WTC11 (cell line): ENCODE measurements around the gene CRKL. TPM values are rescaled to one million over a fixed set of nuclear protein-coding genes. Genes with fewer than 3 reads are reported as not detected.

Experiments used
- ATAC-seq: fragments of 200-7000 bp; cut with Tn5 transposase; 2 replicates; pipeline ENCODE4 v1.10.0; 2021; ENCODE audit warnings: mild to moderate bottlenecking, moderate library complexity
- CTCF ChIA-PET: fragments of 300-600 bp; sonication (Branson Sonifier 250); formaldehyde crosslinking; loops from one replicate; lab custom pipeline; 2021; ENCODE audit warnings: antibody characterized with exemption; lab: Charles Lee
- POLR2A ChIA-PET: fragments of 350-600 bp; sonication (Branson Sonifier 250); formaldehyde crosslinking; loops from one replicate; lab custom pipeline; 2021; ENCODE audit warnings: antibody characterized with exemption; lab: Charles Lee
- DNase-seq: peaks from one replicate; pipeline ENCODE4 v3.0.0; 2021; ENCODE audit warnings: low spot score
- H3K27ac Mint-ChIP-seq: 2 replicates; pipeline ENCODE4 v1.8.0; 2021; ENCODE audit warnings: mixed read lengths
- H3K27me3 Mint-ChIP-seq: 2 replicates; pipeline ENCODE4 v1.8.0; 2021; ENCODE audit warnings: low read depth, mild to moderate bottlenecking, moderate library complexity, mixed read lengths
- H3K36me3 Mint-ChIP-seq: 2 replicates; pipeline ENCODE4 v1.8.0; 2021; ENCODE audit warnings: mixed read lengths
- H3K4me1 Mint-ChIP-seq: 2 replicates; pipeline ENCODE4 v1.8.0; 2022; ENCODE audit warnings: mixed read lengths
- H3K4me3 Mint-ChIP-seq: 2 replicates; pipeline ENCODE4 v1.8.0; 2021; ENCODE audit warnings: mild to moderate bottlenecking, moderate library complexity, mixed read lengths
- H3K9me3 Mint-ChIP-seq: 2 replicates; pipeline ENCODE4 v1.8.0; 2021; ENCODE audit warnings: mixed read lengths
- ATF1 ChIP-seq: sonication (generic); formaldehyde crosslinking; IDR thresholded peaks from 2 replicates; pipeline ENCODE4 v1.8.1; 2023; ENCODE audit warnings: mild to moderate bottlenecking, moderate library complexity, missing genetic modification reagents
- EMX1 ChIP-seq: fragments of 250-450 bp; sonication (Bioruptor Pico); IDR thresholded peaks from 2 replicates; pipeline ENCODE4 v1.8.0; 2021; ENCODE audit warnings: mild to moderate bottlenecking
- FOXK1 ChIP-seq: sonication (generic); formaldehyde crosslinking; IDR thresholded peaks from 2 replicates; pipeline ENCODE4 v1.8.0; 2022; ENCODE audit warnings: mild to moderate bottlenecking, moderate library complexity, missing genetic modification reagents
- FOXP1 ChIP-seq: sonication (generic); formaldehyde crosslinking; IDR thresholded peaks from 2 replicates; pipeline ENCODE4 v1.8.0; 2022; ENCODE audit warnings: missing genetic modification reagents, mild to moderate bottlenecking, moderate library complexity, borderline replicate concordance
- GABPB1 ChIP-seq: sonication (generic); formaldehyde crosslinking; IDR thresholded peaks from 2 replicates; pipeline ENCODE4 v1.8.1; 2023; ENCODE audit warnings: mild to moderate bottlenecking, missing genetic modification reagents
- HMGXB4 ChIP-seq: sonication (generic); formaldehyde crosslinking; IDR thresholded peaks from 2 replicates; pipeline ENCODE4 v1.8.1; 2023; ENCODE audit warnings: mild to moderate bottlenecking, moderate library complexity, missing genetic modification reagents
- JUN ChIP-seq: sonication (generic); formaldehyde crosslinking; IDR thresholded peaks from 2 replicates; pipeline ENCODE4 v1.8.0; 2023; ENCODE audit warnings: mild to moderate bottlenecking, missing genetic modification reagents
- KAT7 ChIP-seq: sonication (generic); formaldehyde crosslinking; IDR thresholded peaks from 2 replicates; pipeline ENCODE4 v1.8.1; 2023; ENCODE audit warnings: missing genetic modification reagents, mild to moderate bottlenecking, borderline replicate concordance
- NR3C1 ChIP-seq: sonication (generic); formaldehyde crosslinking; conservative IDR thresholded peaks from 2 replicates; pipeline ENCODE4 v1.8.1; 2023; ENCODE audit warnings: low read depth, mild to moderate bottlenecking, missing genetic modification reagents
- RELA ChIP-seq: sonication (generic); formaldehyde crosslinking; IDR thresholded peaks from 2 replicates; pipeline ENCODE4 v1.8.1; 2022; ENCODE audit warnings: missing genetic modification reagents, mild to moderate bottlenecking, borderline replicate concordance
- TEAD4 ChIP-seq: sonication (generic); formaldehyde crosslinking; IDR thresholded peaks from 2 replicates; pipeline ENCODE4 v1.8.0; 2022; ENCODE audit warnings: mild to moderate bottlenecking, missing genetic modification reagents
- ZNF121 ChIP-seq: sonication (generic); formaldehyde crosslinking; IDR thresholded peaks from 2 replicates; pipeline ENCODE4 v1.8.0; 2023; ENCODE audit warnings: missing genetic modification reagents
- ZNF138 ChIP-seq: sonication (generic); formaldehyde crosslinking; conservative IDR thresholded peaks from 2 replicates; pipeline ENCODE4 v1.8.1; 2022; ENCODE audit warnings: mild to moderate bottlenecking, moderate library complexity, missing genetic modification reagents
- ZNF317 ChIP-seq: sonication (generic); formaldehyde crosslinking; IDR thresholded peaks from 2 replicates; pipeline ENCODE4 v1.8.1; 2023; ENCODE audit warnings: low read depth, mild to moderate bottlenecking, moderate library complexity, missing genetic modification reagents, borderline replicate concordance
- ZNF671 ChIP-seq: fragments of 250-450 bp; sonication (Bioruptor Pico); IDR thresholded peaks from 2 replicates; pipeline ENCODE4 v1.8.0; 2021; ENCODE audit warnings: mild to moderate bottlenecking
- total RNA-seq: library from RNA; stranded (reverse); gene quantifications from 3 replicates; pipeline ENCODE4 v1.2.3, GENCODE V29; 2021
- TF ChIP-seq, protein P1 (sequence below): sonication (generic); formaldehyde crosslinking; conservative IDR thresholded peaks from 2 replicates; pipeline ENCODE4 v1.8.1; 2022; ENCODE audit warnings: mild to moderate bottlenecking, missing genetic modification reagents
- TF ChIP-seq, protein P2 (sequence below): sonication (generic); formaldehyde crosslinking; IDR thresholded peaks from 2 replicates; pipeline ENCODE4 v1.8.1; 2022; ENCODE audit warnings: low read depth, missing genetic modification reagents, borderline replicate concordance
- TF ChIP-seq, protein P3 (sequence below): fragments of 250-450 bp; sonication (Bioruptor Pico); IDR thresholded peaks from 2 replicates; pipeline ENCODE4 v1.9.0; 2021; ENCODE audit warnings: moderate library complexity, mild to moderate bottlenecking, inconsistent platforms, borderline replicate concordance

CRKL gene
- total RNA-seq, 1 experiment from 2014 or later = 114 TPM

DNA sequence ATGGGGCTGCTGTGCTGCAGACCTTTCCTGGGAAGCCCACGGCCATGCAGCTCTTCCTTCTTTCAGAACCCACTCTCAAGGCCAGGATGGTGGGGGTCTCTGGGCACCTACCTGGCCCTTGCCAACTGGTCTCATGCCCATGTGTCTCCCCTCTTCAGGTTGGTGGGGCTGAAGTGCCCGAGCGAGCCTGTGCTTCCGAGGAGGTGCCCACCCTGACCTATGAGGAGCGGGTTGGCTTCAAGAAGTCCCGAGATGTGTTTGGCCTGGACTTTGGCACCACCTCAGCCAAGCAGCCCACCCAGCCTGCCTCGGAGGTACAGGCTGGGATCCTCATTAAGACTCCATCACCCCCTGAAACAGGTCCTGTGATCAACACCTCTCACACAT lies 74.8 kb downstream of the CRKL start:
- no peak for TF ChIP-seq ZNF317 (CRISPR knock-in tag)
- Mint-ChIP-seq H3K4me3 (no peak overlapping the region), H3K4me1 (no peaks in the 10 kb centered on the region), H3K27ac (no peak overlapping the region), H3K36me3 (0 out of 2 replicates have a peak, but pooled peaks cover 3% of the 10 kb centered on the region), H3K9me3 (no peaks in the 10 kb centered on the region), H3K27me3 (no peaks in the 10 kb centered on the region)
- no peak for DNase-seq
- ChIA-PET POLR2A (no interaction called here), CTCF (interaction anchor here (0.5 to 1.7 kb wide), 3 partner anchors 29 to 234 kb away, joined by 3 to 5 read pairs (median 3); no protein-coding TSS in a partner anchor)
- ATAC-seq = no peak

- H3K27me3 Mint-ChIP-seq = no peaks in the 10 kb centered on the region
- DNase-seq (no peak), ATAC-seq (no peak)
- TF ChIP-seq FOXK1 (CRISPR knock-in tag) (no peak), JUN (CRISPR knock-in tag) (no peak), ZNF138 (CRISPR knock-in tag) (no peak), EMX1 (no peak), ZNF121 (CRISPR knock-in tag) (no peak), FOXP1 (CRISPR knock-in tag) (no peak), ATF1 (CRISPR knock-in tag) (no peak), RELA (CRISPR knock-in tag) (no peak), ZNF317 (CRISPR knock-in tag) (no peak), KAT7 (CRISPR knock-in tag) (no peak), TEAD4 (no peak), GABPB1 (CRISPR knock-in tag) (no peak), NR3C1 (CRISPR knock-in tag) (no peak), HMGXB4 (CRISPR knock-in tag) (no peak), ZNF671 (no peak)
- TF ChIP-seq, protein P1, sequence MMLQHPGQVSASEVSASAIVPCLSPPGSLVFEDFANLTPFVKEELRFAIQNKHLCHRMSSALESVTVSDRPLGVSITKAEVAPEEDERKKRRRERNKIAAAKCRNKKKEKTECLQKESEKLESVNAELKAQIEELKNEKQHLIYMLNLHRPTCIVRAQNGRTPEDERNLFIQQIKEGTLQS (CRISPR knock-in tag) = no peak
- TF ChIP-seq, protein P2, sequence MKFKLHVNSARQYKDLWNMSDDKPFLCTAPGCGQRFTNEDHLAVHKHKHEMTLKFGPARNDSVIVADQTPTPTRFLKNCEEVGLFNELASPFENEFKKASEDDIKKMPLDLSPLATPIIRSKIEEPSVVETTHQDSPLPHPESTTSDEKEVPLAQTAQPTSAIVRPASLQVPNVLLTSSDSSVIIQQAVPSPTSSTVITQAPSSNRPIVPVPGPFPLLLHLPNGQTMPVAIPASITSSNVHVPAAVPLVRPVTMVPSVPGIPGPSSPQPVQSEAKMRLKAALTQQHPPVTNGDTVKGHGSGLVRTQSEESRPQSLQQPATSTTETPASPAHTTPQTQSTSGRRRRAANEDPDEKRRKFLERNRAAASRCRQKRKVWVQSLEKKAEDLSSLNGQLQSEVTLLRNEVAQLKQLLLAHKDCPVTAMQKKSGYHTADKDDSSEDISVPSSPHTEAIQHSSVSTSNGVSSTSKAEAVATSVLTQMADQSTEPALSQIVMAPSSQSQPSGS = no peak
- TF ChIP-seq, protein P3, sequence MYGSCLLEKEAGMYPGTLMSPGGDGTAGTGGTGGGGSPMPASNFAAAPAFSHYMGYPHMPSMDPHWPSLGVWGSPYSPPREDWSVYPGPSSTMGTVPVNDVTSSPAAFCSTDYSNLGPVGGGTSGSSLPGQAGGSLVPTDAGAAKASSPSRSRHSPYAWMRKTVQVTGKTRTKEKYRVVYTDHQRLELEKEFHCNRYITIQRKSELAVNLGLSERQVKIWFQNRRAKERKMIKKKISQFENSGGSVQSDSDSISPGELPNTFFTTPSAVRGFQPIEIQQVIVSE = no peak
- POLR2A ChIA-PET = no interaction called here
- no peaks in the 10 kb centered on the region for H3K9me3 Mint-ChIP-seq
- no peaks in the 10 kb centered on the region for H3K4me1 Mint-ChIP-seq
- 0 out of 2 replicates have a peak, but pooled peaks cover 2% of the 10 kb centered on the region for H3K36me3 Mint-ChIP-seq
- H3K27ac Mint-ChIP-seq = no peak overlapping the region
- no peak overlapping the region for H3K4me3 Mint-ChIP-seq
- CTCF ChIA-PET = interaction anchor here (0.5 to 1.3 kb wide), 2 partner anchors 10 to 46 kb away, joined by 3 read pairs; partner anchors contain the start of gene LZTR1
Measured at GRCh38 chr22:20992456-20993303, 75.5 kb downstream of the CRKL start.
